ENCODE data around the gene ARFGEF3. TPM values are rescaled to one million over a fixed set of nuclear protein-coding genes. Genes with fewer than 3 reads are reported as not detected.

The ARFGEF3 gene
- total RNA-seq, 1 experiment from 2014 or later, result 20.1 TPM

- ATAC-seq, result no peak
- DNase-seq (ENCODE audit: low spot score), result no peak
- H3K36me3 Mint-ChIP-seq, result peaks cover 17% of the 10 kb centered on the region; the same call in 1 of the 2 replicates
- peaks cover 16% of the 10 kb centered on the region for H3K9me3 Mint-ChIP-seq
- H3K27ac Mint-ChIP-seq, result no peak overlapping the region
- CTCF ChIA-PET, result interaction anchor here (1.5 kb wide), 1 partner anchor 81 kb away, joined by 3 read pairs; no protein-coding TSS in a partner anchor
- H3K4me3 Mint-ChIP-seq, result no peak overlapping the region
- TF ChIP-seq, protein P1, sequence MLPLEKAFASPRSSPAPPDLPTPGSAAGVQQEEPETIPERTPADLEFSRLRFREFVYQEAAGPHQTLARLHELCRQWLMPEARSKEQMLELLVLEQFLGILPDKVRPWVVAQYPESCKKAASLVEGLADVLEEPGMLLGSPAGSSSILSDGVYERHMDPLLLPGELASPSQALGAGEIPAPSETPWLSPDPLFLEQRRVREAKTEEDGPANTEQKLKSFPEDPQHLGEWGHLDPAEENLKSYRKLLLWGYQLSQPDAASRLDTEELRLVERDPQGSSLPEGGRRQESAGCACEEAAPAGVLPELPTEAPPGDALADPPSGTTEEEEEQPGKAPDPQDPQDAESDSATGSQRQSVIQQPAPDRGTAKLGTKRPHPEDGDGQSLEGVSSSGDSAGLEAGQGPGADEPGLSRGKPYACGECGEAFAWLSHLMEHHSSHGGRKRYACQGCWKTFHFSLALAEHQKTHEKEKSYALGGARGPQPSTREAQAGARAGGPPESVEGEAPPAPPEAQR (CRISPR knock-in tag; IDR thresholded peaks at IDR 0.05), result no peak
- TF ChIP-seq ESRRA (CRISPR knock-in tag; IDR thresholded peaks at IDR 0.05; ENCODE audit: borderline replicate concordance) (no peak), PRDM15 (CRISPR knock-in tag; IDR thresholded peaks at IDR 0.05) (no peak), JUN (CRISPR knock-in tag; IDR thresholded peaks at IDR 0.05) (no peak), FOXP1 (CRISPR knock-in tag; IDR thresholded peaks at IDR 0.05; ENCODE audit: borderline replicate concordance) (no peak), GABPB1 (CRISPR knock-in tag; IDR thresholded peaks at IDR 0.05) (no peak), NR1H2 (CRISPR knock-in tag; IDR thresholded peaks at IDR 0.05) (no peak), SOX15 (CRISPR knock-in tag; IDR thresholded peaks at IDR 0.05) (no peak)
- TF ChIP-seq, protein P2, sequence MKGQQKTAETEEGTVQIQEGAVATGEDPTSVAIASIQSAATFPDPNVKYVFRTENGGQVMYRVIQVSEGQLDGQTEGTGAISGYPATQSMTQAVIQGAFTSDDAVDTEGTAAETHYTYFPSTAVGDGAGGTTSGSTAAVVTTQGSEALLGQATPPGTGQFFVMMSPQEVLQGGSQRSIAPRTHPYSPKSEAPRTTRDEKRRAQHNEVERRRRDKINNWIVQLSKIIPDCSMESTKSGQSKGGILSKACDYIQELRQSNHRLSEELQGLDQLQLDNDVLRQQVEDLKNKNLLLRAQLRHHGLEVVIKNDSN (CRISPR knock-in tag; IDR thresholded peaks at IDR 0.05), result no peak
- TF ChIP-seq, protein P3, sequence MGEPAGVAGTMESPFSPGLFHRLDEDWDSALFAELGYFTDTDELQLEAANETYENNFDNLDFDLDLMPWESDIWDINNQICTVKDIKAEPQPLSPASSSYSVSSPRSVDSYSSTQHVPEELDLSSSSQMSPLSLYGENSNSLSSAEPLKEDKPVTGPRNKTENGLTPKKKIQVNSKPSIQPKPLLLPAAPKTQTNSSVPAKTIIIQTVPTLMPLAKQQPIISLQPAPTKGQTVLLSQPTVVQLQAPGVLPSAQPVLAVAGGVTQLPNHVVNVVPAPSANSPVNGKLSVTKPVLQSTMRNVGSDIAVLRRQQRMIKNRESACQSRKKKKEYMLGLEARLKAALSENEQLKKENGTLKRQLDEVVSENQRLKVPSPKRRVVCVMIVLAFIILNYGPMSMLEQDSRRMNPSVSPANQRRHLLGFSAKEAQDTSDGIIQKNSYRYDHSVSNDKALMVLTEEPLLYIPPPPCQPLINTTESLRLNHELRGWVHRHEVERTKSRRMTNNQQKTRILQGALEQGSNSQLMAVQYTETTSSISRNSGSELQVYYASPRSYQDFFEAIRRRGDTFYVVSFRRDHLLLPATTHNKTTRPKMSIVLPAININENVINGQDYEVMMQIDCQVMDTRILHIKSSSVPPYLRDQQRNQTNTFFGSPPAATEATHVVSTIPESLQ (CRISPR knock-in tag; IDR thresholded peaks at IDR 0.05), result no peak
- H3K27me3 Mint-ChIP-seq (ENCODE audit: low read depth), result no peaks in the 10 kb centered on the region
- POLR2A ChIA-PET, result no interaction called here
- H3K4me1 Mint-ChIP-seq, result peaks cover 51% of the 10 kb centered on the region
Measured at GRCh38 chr6:138197570-138197969, 35.8 kb downstream of the ARFGEF3 start.

DNA sequence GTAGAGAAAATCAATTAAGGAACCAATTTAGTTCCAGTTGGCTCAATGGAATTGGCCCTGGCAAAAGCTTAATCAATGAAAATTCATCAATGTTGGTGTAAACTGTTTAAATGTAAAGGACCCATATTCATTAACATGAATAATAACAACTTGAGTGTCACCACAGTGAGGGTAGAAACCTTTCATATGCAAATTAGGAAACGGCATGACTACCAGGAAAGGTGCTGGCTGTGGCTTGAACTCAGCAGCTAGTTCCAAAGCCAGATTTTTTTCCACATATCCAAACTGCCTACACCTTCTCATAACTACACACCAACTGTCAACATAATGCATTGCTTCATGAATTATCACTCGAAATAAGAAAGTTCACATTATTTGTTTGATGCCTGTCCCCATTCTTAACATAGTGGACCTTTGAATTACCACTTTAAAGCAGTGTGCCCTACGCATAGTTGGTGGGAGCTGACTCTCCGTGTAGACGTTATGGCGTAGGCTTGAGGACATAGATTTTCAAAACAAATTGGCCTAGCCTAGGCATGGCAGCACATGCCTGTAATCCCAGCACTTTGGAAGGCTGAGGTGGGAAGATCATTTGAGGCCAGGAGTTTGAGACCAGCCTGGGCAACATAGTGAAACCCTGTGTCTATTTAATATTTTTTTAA is 36.8 kb downstream of the ARFGEF3 start:
- H3K4me3 Mint-ChIP-seq, result peak overlapping the region; percentile 45
- ATAC-seq, result peak; percentile 83
- H3K27ac Mint-ChIP-seq, result peak overlapping the region; percentile 91
- H3K4me1 Mint-ChIP-seq, result peaks cover 45% of the 10 kb centered on the region
- POLR2A ChIA-PET, result no interaction called here
- peaks cover 16% of the 10 kb centered on the region for H3K9me3 Mint-ChIP-seq
- DNase-seq (ENCODE audit: low spot score), result no peak
- no peak for TF ChIP-seq STAT6 (CRISPR knock-in tag; conservative IDR thresholded peaks at IDR 0.05; ENCODE audit: low read depth)
- TF ChIP-seq PRDM15 (CRISPR knock-in tag; IDR thresholded peaks at IDR 0.05), result no peak
- TF ChIP-seq ZBTB21 (CRISPR knock-in tag; IDR thresholded peaks at IDR 0.05; ENCODE audit: borderline replicate concordance), result 0 out of 2 replicates have a peak, but pooled peaks have one; percentile 25
- H3K36me3 Mint-ChIP-seq, result peaks cover 17% of the 10 kb centered on the region; the same call in 1 of the 2 replicates
- CTCF ChIA-PET, result interaction anchor here (0.8 to 1.5 kb wide), 2 partner anchors 12 to 82 kb away, joined by 3 to 5 read pairs; no protein-coding TSS in a partner anchor
- H3K27me3 Mint-ChIP-seq (ENCODE audit: low read depth), result peaks cover 3% of the 10 kb centered on the region; the same call in 1 of the 2 replicates
